Measurements from ENCODE around the gene PDE6A.
A peak's percentile ranks its signal among the peaks of the same experiment; 100 is the strongest.
"Not testable (repeated sequence)": the region's sequence is repeated elsewhere in the genome, so short reads cannot be mapped to it uniquely, and the experiment has no call there.

The PDE6A gene

GRCh38 chr5:149951138-149951749, 6.7 kb upstream of the PDE6A start:
- DNase-seq (ENCODE audit: low read depth), result no peak

DNA sequence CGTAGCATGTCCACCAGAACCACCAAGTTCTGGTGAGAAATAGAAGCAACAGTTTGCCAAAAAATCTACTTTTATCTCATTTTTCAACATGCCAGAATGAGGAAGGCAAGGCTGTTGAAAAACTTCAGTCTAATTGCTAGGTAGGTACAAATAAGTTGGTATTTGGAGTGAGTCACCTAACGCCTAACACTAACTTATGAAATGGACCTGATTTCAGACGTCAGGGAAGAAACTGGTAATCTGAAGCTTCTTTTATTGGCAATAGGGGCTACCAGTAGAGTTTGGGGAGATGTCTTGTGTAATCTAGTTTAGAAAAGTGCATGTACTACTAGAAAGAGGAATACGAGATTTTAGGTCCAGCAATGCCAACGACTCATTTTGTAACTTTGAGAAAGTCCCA, 4.4 kb upstream of the PDE6A start:
- DNase-seq (ENCODE audit: low read depth), result no peak

DNA sequence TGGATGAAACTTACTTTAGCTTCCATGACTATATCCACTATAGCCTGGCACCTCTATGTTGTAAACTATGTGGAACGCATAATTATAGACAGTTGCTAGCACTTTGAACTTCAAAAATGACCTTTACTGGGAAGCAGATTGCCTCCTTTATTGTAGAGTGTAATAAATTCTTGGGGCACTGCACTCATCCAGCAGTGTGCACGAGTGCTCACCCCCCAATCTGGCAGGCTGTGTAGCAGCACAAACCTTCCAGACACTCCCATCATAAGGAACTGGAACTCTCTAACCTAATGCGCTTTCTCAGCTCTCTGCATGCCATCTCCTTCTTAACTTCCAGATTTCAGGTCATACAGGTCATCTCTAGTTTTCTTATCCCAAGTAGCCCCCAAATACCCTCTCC, 1.5 kb upstream of the PDE6A start:
- no peak for DNase-seq (ENCODE audit: low read depth)

DNA sequence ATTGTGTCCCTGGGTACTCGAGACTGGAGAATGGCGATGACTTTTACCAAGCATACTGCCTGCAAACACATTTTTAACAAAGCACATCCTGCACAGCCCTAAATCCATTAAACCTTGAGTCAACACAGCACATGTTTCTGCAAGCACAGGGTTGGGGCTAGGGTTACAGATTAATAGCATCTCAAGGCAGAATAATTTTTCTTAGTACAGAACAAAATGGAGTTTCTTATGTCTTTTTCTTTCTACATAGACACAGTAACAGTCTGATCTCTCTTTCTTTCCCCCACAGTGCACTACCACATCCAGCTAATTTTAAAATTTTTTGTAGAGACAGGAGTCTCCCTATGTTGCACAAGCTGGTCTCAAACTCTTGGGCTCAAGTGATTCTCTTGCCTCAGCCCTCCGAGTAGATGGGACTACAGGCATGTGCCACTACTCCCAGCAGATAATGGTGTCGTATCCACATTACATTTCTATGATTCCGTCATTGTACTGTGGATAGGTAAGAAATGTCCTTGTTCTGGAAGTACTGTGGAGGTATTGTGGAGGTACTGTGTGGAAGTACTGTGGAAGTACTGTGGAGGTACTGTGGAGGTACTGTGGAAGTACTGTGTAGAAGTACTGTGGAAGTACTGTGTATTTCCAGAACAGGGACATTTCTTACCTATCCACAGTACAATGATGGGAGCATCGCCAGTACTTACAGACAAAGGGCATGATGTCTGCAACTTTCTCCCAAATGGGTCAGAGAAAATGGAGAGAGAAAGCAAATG, 1.2 kb downstream of the PDE6A start:
- DNase-seq (ENCODE audit: low read depth), result not testable (repeated sequence)

- DNase-seq (ENCODE audit: low read depth), result not testable (repeated sequence)
These were observed 1.8 kb downstream of the PDE6A start for GRCh38 chr5:149942741-149943169.

DNA sequence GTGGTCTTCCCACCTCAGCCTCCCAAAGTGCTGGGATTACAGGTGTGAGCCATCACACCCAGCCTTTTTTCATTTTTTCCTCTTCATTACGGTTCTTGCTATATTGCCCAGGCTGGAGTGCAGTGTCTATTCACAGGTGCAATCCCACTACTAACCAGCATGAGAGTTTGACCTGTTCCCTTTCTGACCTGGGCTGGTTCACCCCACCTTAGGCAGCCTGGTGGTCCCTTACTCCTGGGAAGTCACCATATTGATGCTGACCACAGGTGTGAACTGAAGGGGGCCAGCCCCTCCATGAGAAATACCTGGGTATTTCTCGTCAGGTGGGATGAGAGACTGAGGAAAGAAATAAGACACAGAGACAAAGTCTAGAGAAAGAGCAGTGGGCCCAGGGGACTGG, 2.4 kb downstream of the PDE6A start:
- DNase-seq (ENCODE audit: low read depth), result no peak

DNA sequence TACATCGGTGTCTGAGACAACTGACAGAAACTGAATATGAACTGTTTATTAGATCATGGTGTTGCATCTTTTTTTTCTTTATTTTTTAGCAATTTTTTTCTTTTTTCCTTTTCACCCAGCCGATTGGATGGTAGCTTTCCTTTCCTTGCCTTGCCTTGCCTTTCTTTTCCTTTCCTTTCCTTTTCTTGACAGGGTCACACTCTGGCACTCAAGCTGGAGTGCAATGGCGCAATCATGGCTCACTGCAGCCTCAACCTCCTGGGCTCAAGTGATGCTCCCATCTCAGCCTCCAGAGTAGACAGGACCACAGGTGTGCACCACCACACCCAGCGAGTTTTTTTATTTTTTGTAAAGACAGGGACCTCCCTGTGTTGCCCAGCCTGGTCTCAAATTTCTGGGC, 2.8 kb downstream of the PDE6A start:
- no peak for DNase-seq (ENCODE audit: low read depth)

DNA sequence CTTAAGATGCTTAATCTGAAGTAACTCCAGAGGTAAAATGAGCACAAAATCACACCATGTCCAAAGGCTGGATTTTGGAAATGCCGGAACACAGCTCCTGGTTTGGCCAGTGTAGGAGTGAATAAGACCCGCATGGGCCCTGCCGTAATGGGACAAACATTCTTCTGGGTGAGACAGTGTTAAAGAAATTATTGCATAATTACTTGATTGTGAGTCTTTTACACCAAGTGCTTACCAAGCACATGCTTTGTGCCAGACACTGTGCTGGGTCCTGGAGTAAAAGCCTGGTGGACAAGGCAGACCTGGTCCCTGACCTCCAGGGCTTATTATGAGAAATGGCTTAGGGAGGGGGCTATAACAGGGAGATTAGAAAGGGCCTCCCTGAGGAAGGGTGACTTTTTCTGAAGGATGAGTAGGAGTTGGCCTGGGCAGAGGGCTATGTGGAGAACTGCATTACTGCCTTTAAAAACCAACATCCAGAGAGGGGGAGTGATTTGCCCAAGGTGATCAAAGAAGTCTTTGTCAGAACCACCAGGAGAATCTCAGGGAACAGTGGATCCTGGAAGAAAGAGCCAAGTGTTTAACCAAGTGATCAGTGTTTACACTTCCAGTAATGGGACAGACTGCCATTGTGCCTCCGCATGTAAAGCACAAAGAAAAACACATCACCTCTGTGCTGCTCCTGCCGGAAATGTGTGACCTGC, 3.5 kb downstream of the PDE6A start:
- no peak for DNase-seq (ENCODE audit: low read depth)

- DNase-seq (ENCODE audit: low read depth), result peak; percentile 19
These were observed 4.5 kb downstream of the PDE6A start for GRCh38 chr5:149940077-149940574.

DNA sequence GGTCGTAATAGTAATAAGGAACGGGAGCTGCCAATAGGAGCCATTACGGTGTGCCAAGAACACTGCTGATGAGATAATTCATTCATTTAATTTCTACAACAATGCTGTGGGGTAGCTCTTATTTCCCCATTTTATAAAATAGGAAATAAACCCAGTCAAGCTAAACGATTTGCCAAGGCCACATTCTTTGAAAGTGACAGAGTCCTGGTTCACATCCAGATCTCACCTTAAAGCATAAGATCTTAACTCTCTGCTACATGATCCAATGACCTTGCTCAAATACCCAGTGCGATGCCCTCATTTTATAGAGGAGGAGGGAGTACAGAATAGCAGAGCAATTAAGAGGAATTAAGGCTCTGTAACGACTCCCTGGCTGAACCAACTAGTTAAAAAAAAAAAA, 5.0 kb downstream of the PDE6A start:
- DNase-seq (ENCODE audit: low read depth), result no peak

DNA sequence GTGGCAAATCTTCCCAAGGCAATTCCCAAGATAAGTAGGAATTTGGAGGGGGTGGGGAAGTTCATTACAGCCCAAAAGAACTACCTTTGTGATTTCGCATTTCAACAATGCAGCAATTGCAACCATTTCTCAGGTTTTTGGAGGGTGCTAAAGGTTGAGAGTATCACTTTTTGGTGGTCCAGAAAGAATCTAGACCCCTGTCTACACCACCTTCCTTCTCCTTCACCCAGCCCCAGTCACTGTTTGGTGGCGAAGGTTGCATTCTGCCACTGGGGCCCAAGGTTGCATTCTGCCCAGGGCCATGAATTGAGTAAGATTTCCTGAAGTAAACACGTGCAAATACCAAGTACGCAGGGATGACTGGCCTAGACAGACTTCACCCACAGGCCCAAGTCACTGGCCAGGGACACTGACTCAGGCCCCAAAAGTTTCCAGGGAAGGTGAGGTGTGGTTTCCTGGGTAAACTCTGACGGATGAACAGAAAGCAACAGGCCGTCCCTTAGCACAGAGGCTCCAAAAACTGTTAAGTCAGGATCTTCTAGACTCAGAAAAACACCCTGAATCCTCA, 5.7 kb downstream of the PDE6A start:
- DNase-seq (ENCODE audit: low read depth), result peak; percentile 72

DNA sequence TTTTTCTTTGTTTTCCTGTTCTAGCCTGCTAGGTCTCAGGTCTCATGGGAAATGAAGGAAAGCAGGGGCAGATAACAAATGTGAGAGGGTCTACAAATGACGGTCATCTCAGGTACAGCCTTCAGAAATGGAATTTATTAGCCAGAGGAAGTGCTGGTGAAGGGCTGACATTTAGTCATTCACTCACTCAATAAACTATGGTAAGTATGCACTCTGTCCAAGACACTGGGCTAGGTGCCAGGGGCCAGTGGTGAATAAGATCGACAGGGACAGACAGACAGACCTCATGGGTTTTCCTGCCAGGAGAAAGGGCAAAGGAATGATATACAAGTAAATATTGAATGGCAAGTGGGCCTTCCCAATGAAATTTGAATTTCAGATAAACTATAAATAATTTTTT, 6.3 kb downstream of the PDE6A start:
- DNase-seq (ENCODE audit: low read depth), result peak; percentile 31

- no peak for DNase-seq (ENCODE audit: low read depth)
These were observed 7.0 kb downstream of the PDE6A start for GRCh38 chr5:149937610-149938009.

DNA sequence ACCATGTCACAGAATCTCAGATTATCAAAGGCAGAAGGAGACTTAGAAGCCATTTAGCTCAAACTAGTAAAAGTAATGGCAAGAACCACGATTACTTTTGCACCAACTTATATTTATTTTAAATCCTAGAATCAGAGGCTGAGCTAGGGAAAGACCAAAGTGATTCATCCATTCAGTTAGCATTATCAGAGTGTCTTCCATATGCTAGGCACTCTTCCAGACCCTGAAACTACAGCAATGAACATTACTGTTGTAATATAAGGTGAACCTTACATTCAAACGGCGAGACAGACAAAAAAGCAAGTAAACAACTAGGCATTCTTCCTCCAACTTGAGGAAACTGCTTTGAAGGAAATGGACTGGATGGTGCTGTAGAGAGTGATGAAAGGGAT, 7.9 kb downstream of the PDE6A start:
- no peak for DNase-seq (ENCODE audit: low read depth)

- DNase-seq (ENCODE audit: low read depth), result no peak
These were observed 8.4 kb downstream of the PDE6A start for GRCh38 chr5:149936044-149936699.

- no peak for DNase-seq (ENCODE audit: low read depth)
These were observed 9.1 kb downstream of the PDE6A start for GRCh38 chr5:149935431-149935901.

- DNase-seq (ENCODE audit: low read depth), result no peak
These were observed 11.9 kb downstream of the PDE6A start for GRCh38 chr5:149932445-149933350.

- DNase-seq (ENCODE audit: low read depth), result no peak
These were observed 12.6 kb downstream of the PDE6A start for GRCh38 chr5:149931992-149932436.

DNA sequence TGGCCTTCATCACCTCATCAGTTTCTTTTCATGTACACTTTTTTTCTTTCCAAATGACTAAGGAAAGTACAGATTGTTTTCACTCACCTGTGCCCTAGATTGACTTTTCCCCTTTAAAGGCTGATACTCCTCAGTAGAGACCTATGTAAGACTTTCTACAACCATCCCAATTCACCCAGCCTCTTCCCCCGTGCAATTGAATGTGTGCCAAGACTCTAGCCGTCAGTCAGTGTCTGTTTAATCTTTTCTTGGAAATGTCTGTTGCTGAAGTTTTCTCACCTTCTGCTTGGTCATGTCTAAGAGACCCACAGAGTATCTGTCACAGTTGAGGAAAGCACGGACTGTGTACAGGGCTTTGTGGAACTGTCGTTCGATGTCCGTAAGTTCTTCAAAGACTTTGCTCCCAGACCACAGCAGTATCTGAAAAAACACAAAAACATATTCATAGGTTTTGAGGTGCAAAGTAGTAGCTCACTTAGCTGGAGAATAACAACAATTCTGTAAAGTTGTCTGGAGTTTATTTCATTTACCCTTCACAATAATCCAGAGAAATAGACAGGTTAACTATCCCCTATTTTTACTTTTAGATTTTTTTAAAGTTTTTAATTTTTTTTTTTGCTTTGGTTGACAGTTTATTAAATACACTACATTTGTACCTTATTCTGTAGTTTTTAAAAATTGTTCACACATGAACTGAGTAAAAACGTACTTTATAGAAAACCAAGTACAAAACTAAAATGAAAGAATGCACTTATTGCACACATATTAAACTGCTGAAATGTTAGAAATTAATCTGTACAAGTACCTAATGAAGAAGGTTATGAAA, 13.6 kb downstream of the PDE6A start:
- no peak for DNase-seq (ENCODE audit: low read depth)
